GM21526 (cell line): ENCODE results near the gene LBH.
"Not testable (repeated sequence)": the region's sequence is repeated elsewhere in the genome, so short reads cannot be mapped to it uniquely, and the experiment has no call there.

Experiments
- ATAC-seq: cut with Tn5 transposase; IDR thresholded peaks from one replicate; pipeline ENCODE4 v1.9.1; 2021; ENCODE audit warnings: moderate library complexity; ENCODE audit not compliant: unreplicated experiment, low FRiP score

The LBH gene

GRCh38 chr2:30254685-30255001, 23.3 kb downstream of the LBH start:
- no peak for ATAC-seq

GRCh38 chr2:30255026-30255425, 23.7 kb downstream of the LBH start:
- no peak for ATAC-seq

- no peak for ATAC-seq
Observed at GRCh38 chr2:30255466-30256408, 24.4 kb downstream of the LBH start.

GRCh38 chr2:30257266-30258214, 26.2 kb downstream of the LBH start:
- no peak for ATAC-seq

GRCh38 chr2:30259071-30259470, 27.7 kb downstream of the LBH start:
- no peak for ATAC-seq

GRCh38 chr2:30259827-30260679, 28.7 kb downstream of the LBH start:
- no peak for ATAC-seq

GRCh38 chr2:30260941-30261340, 29.6 kb downstream of the LBH start:
- no peak for ATAC-seq

GRCh38 chr2:30261695-30262211, 30.4 kb downstream of the LBH start:
- ATAC-seq = no peak

- ATAC-seq = no peak
Observed at GRCh38 chr2:30262716-30263309, 31.5 kb downstream of the LBH start.

- ATAC-seq = no peak
Observed at GRCh38 chr2:30264274-30264673, 32.9 kb downstream of the LBH start.

- no peak for ATAC-seq
Observed at GRCh38 chr2:30265052-30266015, 34.0 kb downstream of the LBH start.

- no peak for ATAC-seq
Observed at GRCh38 chr2:30266051-30266621, 34.8 kb downstream of the LBH start.

GRCh38 chr2:30266705-30267104, 35.4 kb downstream of the LBH start:
- no peak for ATAC-seq

GRCh38 chr2:30267161-30267975, 36.0 kb downstream of the LBH start:
- no peak for ATAC-seq

- ATAC-seq = no peak
Observed at GRCh38 chr2:30268296-30268871, 37.0 kb downstream of the LBH start.

- ATAC-seq = not testable (repeated sequence)
Observed at GRCh38 chr2:30269114-30269770, 37.9 kb downstream of the LBH start.

- ATAC-seq = no peak
Observed at GRCh38 chr2:30269771-30270145, 38.4 kb downstream of the LBH start.
